ENCODE data around the gene AFF3. TPM values are rescaled to one million over a fixed set of nuclear protein-coding genes. Genes with fewer than 3 reads are reported as not detected.
"Not testable (repeated sequence)": the region's sequence is repeated elsewhere in the genome, so short reads cannot be mapped to it uniquely, and the experiment has no call there.

AFF3 gene
- total RNA-seq, 3 donors from 2014 or later (not counting 1 experiment from before 2014, with no cell fraction given) = 4.6 to 9.6 (median 5.6) TPM

- Mint-ChIP-seq H3K4me3 (no peak overlapping the region), H3K27ac (no peak overlapping the region)
- peaks cover 6% of the 10 kb centered on the region for H3K4me1 ChIP-seq (ENCODE audit: control insufficient read depth, insufficient read depth, low read length)
These were observed 366.0 kb downstream of the AFF3 start for GRCh38 chr2:99776206-99776905.

GRCh38 chr2:99775585-99775984 lies 366.8 kb downstream of the AFF3 start:
- no peaks in the 10 kb centered on the region for H3K27me3 ChIP-seq (ENCODE audit: control insufficient read depth, insufficient read depth, low read length)
- H3K27ac ChIP-seq (ENCODE audit: low read length) = no peak overlapping the region
- peaks cover 2 to 5% of the 10 kb centered on the region in 2 donors for H3K9me3 Mint-ChIP-seq
- no peaks in the 10 kb centered on the region for H3K36me3 Mint-ChIP-seq
- no peak for ATAC-seq
- H3K27me3 Mint-ChIP-seq (ENCODE audit: low read depth in 2 of 2) = peaks cover 11 to 13% of the 10 kb centered on the region in 2 donors
- WGBS (ENCODE audit: insufficient coverage) = 83% methylated on average over 3 of the region's 4 CpGs
- H3K4me3 ChIP-seq (ENCODE audit: low read length) = no peak overlapping the region
- H3K36me3 ChIP-seq (ENCODE audit: control insufficient read depth, insufficient read depth, low read length) = no peaks in the 10 kb centered on the region
- H3K4me3 Mint-ChIP-seq = no peak overlapping the region
- no peak for DNase-seq
- TF ChIP-seq, protein P1, sequence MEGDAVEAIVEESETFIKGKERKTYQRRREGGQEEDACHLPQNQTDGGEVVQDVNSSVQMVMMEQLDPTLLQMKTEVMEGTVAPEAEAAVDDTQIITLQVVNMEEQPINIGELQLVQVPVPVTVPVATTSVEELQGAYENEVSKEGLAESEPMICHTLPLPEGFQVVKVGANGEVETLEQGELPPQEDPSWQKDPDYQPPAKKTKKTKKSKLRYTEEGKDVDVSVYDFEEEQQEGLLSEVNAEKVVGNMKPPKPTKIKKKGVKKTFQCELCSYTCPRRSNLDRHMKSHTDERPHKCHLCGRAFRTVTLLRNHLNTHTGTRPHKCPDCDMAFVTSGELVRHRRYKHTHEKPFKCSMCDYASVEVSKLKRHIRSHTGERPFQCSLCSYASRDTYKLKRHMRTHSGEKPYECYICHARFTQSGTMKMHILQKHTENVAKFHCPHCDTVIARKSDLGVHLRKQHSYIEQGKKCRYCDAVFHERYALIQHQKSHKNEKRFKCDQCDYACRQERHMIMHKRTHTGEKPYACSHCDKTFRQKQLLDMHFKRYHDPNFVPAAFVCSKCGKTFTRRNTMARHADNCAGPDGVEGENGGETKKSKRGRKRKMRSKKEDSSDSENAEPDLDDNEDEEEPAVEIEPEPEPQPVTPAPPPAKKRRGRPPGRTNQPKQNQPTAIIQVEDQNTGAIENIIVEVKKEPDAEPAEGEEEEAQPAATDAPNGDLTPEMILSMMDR (IDR thresholded peaks at IDR 0.05) = no peak
- intact Hi-C loops (cut with micrococcal nuclease) = no loop called here
- peaks cover 3% of the 10 kb centered on the region for H3K9me3 ChIP-seq (ENCODE audit: control insufficient read depth, insufficient read depth, low read length)
- H3K4me1 ChIP-seq (ENCODE audit: control insufficient read depth, insufficient read depth, low read length) = peaks cover 6% of the 10 kb centered on the region
- H3K27ac Mint-ChIP-seq = no peak overlapping the region
- no peaks in the 10 kb centered on the region for H3K4me1 Mint-ChIP-seq

More at GRCh38 chr2:99776206-99776905, 366.0 kb downstream of the AFF3 start:
- TF ChIP-seq, protein P1 (IDR thresholded peaks at IDR 0.05) = no peak
- Mint-ChIP-seq H3K4me1 (no peaks in the 10 kb centered on the region), H3K9me3 (peaks cover 2 to 5% of the 10 kb centered on the region in 2 donors), H3K36me3 (no peaks in the 10 kb centered on the region), H3K27me3 (ENCODE audit: low read depth in 2 of 2) (peaks cover 11 to 13% of the 10 kb centered on the region in 2 donors)
- 73% methylated on average over 2 of the region's 3 CpGs for WGBS (ENCODE audit: insufficient coverage)
- H3K36me3 ChIP-seq (ENCODE audit: control insufficient read depth, insufficient read depth, low read length) = no peaks in the 10 kb centered on the region
- intact Hi-C loops (cut with micrococcal nuclease) = no loop called here
- H3K9me3 ChIP-seq (ENCODE audit: control insufficient read depth, insufficient read depth, low read length) = peaks cover 3% of the 10 kb centered on the region
- ATAC-seq (no peak), DNase-seq (no peak)
- H3K4me3 ChIP-seq (ENCODE audit: low read length) = no peak overlapping the region
- H3K27ac ChIP-seq (ENCODE audit: low read length) = no peak overlapping the region
- no peaks in the 10 kb centered on the region for H3K27me3 ChIP-seq (ENCODE audit: control insufficient read depth, insufficient read depth, low read length)

DNA sequence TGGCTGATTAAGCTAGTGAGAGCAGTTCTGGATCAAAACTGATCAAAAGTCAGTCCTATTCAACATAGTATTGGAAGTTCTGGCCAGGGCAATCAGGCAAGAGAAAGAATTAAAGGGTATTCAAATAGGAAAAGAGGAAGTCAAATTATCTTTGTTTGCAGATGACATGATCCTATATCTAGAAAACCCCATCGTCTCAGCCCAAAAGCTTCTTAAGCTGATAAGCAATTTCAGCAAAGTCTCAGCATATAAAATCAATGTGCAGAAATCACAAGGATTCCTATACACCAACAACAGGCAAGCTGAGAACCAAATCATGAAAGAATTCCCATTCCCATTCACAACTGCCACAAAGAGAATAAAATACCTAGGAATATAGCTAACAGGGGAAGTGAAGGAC lies 368.7 kb downstream of the AFF3 start:
- H3K36me3 Mint-ChIP-seq; ATAC-seq; H3K4me3 ChIP-seq (ENCODE audit: low read length); H3K4me3 Mint-ChIP-seq; H3K27ac ChIP-seq (ENCODE audit: low read length); intact Hi-C loops (cut with micrococcal nuclease); H3K9me3 Mint-ChIP-seq; H3K36me3 ChIP-seq (ENCODE audit: control insufficient read depth, insufficient read depth, low read length); H3K4me1 Mint-ChIP-seq; H3K27me3 ChIP-seq (ENCODE audit: control insufficient read depth, insufficient read depth, low read length); DNase-seq; H3K9me3 ChIP-seq (ENCODE audit: control insufficient read depth, insufficient read depth, low read length); H3K27ac Mint-ChIP-seq: not testable (repeated sequence)
- 50% methylated on average over 1 of the region's 1 CpG for WGBS (ENCODE audit: insufficient coverage)
- peaks cover 13% of the 10 kb centered on the region for H3K4me1 ChIP-seq (ENCODE audit: control insufficient read depth, insufficient read depth, low read length)
- peaks cover 11 to 13% of the 10 kb centered on the region in 2 donors for H3K27me3 Mint-ChIP-seq (ENCODE audit: low read depth in 2 of 2)

- Histone ChIP-seq H3K4me1 (ENCODE audit: control insufficient read depth, insufficient read depth, low read length) (peaks cover 13% of the 10 kb centered on the region), H3K9me3 (ENCODE audit: control insufficient read depth, insufficient read depth, low read length) (peaks cover 4% of the 10 kb centered on the region), H3K27ac (ENCODE audit: low read length) (no peak overlapping the region), H3K4me3 (ENCODE audit: low read length) (no peak overlapping the region), H3K27me3 (ENCODE audit: control insufficient read depth, insufficient read depth, low read length) (no peaks in the 10 kb centered on the region), H3K36me3 (ENCODE audit: control insufficient read depth, insufficient read depth, low read length) (no peaks in the 10 kb centered on the region)
- no peak for DNase-seq
- Mint-ChIP-seq H3K27ac (no peak overlapping the region), H3K4me1 (no peaks in the 10 kb centered on the region), H3K9me3 (peaks cover 0 to 4% of the 10 kb centered on the region in 2 donors), H3K4me3 (no peak overlapping the region), H3K36me3 (no peaks in the 10 kb centered on the region), H3K27me3 (ENCODE audit: low read depth in 2 of 2) (peaks cover 8 to 13% of the 10 kb centered on the region in 2 donors)
- peak in 1 of 3 donors; percentile 21 for ATAC-seq
- TF ChIP-seq, protein P1 (IDR thresholded peaks at IDR 0.05) = no peak
- 51% methylated on average over 7 of the region's 7 CpGs for WGBS (ENCODE audit: insufficient coverage)
- intact Hi-C loops (cut with micrococcal nuclease) = no loop called here
These were observed 369.6 kb downstream of the AFF3 start for GRCh38 chr2:99772591-99773331.

Data from natural killer cell (primary cell).